ENCODE data around the gene MGAT2. TPM values are rescaled to one million over a fixed set of nuclear protein-coding genes. Genes with fewer than 3 reads are reported as not detected.
"Not testable (repeated sequence)": the region's sequence is repeated elsewhere in the genome, so short reads cannot be mapped to it uniquely, and the experiment has no call there.

Gene MGAT2
- total RNA-seq, 2 donors from 2014 or later: 24.0 to 45.9 TPM

DNA sequence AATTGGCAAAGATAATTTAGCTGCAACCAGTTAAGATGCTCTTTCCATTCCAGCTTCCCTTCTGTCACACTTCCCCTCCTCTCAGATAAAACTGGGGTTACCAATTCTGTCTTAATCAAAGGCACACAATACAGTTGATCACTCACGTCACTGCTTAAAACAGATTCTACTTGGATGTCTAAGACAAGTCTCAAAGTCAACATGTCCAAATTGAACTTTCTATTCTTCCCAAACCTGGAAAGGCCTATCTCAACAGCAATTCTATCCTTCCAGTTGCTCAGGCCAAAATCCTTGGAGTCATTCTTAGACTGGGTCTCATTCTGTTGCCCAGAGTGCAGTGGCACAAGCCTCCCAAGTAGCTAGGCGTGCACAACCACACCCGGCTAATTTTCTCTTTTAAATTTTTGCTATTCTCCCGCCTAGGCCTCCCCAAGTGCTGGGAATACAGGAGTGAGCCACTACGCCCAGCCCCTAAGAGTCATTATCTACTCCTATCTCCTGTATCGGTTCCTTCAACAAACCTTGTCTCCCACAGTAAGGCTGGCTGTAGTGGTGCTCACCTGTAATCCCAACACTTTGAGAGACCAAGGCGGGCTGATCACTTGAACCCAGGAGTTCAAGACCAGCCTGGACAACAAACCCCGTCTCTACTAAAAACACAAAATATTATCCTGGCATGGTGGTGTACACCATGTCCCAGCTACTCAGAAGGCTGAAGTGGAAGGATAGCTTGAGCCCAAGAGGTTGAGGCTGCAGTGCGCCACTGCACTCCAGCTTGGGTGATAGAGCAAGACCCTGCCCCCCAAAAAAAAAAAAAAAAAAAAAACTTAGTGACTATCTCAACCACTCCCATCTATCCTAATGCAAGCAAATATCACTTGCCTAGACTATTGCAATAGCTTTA, 39.1 kb upstream of the MGAT2 start:
- peaks cover 21 to 27% of the 10 kb centered on the region in 2 donors for H3K4me1 ChIP-seq (ENCODE audit: control insufficient read depth in 1 of 2, low read depth in 2 of 2)
- peaks cover 12% of the 10 kb centered on the region for H3K36me3 ChIP-seq
- DNase-seq (ENCODE audit: low spot score) (no peak), ATAC-seq (ENCODE audit: insufficient number of reproducible peaks, low FRiP score, low read depth) (no peak)
- no peaks in the 10 kb centered on the region for H3K9me3 ChIP-seq
- H3K27me3 ChIP-seq (replicated peaks; ENCODE audit: insufficient read depth): no peaks in the 10 kb centered on the region
- H3K4me3 ChIP-seq: no peak overlapping the region
- TF ChIP-seq, protein P1, sequence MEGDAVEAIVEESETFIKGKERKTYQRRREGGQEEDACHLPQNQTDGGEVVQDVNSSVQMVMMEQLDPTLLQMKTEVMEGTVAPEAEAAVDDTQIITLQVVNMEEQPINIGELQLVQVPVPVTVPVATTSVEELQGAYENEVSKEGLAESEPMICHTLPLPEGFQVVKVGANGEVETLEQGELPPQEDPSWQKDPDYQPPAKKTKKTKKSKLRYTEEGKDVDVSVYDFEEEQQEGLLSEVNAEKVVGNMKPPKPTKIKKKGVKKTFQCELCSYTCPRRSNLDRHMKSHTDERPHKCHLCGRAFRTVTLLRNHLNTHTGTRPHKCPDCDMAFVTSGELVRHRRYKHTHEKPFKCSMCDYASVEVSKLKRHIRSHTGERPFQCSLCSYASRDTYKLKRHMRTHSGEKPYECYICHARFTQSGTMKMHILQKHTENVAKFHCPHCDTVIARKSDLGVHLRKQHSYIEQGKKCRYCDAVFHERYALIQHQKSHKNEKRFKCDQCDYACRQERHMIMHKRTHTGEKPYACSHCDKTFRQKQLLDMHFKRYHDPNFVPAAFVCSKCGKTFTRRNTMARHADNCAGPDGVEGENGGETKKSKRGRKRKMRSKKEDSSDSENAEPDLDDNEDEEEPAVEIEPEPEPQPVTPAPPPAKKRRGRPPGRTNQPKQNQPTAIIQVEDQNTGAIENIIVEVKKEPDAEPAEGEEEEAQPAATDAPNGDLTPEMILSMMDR (IDR thresholded peaks at IDR 0.05): no peak
- no peak overlapping the region for H3K27ac ChIP-seq

DNA sequence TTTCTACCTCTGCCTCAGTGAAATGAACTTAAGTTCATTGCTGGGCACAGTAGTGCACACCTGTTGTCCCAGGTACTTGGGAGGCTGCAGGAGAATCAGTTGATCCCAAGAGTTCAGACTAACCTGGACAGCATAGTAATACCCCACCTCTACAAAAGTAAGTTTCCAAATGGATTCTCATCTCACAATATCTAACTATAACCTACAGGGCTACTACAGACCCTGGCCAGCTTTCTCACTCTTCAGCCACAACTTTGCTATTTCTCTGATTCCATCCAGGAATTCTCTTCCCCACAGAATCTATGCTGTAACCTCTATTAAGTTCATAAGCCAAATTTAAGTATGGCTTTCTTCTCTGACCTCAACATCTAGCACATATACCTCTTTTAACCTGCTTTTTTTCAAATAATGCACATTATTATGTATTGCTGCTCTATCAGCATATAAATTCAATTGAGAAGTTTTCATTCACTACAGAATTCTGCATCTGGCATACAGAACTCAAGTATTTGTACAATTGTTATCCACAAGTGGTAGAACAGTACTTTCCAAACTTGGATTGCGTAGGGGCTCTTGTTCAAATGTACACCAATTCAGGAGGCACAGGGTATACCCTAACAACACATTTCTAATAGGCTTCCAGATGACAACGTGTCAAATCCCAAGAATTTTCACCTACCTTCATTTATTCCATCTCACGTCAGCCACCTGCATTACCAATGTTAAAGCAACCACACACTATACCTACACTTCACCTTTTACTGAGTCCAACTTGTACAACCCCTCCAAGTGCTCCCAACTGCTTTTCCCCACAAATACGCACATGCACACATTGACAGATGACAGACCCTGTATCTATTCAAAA, 38.3 kb upstream of the MGAT2 start:
- ATAC-seq (ENCODE audit: insufficient number of reproducible peaks, low FRiP score, low read depth): no peak
- DNase-seq (ENCODE audit: low spot score): no peak

DNA sequence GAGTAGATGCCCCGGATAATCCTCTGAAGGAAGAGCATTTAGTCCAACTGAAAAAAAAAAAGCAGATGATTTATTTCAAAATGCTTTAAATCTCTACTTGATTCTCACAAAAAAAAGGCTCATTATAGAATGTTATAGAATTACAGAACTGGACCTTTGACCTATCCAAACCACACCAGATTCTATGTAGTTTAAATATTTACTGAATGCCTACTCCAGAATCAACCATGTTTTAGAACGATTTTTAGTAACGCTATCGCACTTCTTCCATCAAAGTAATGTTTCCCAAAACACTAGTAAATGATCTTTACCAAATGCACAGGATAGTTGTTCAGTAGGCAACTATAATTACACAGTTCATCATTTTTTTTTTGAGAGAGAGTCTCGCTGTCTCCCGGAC, 37.0 kb upstream of the MGAT2 start:
- H3K4me1 ChIP-seq (ENCODE audit: control insufficient read depth in 1 of 2, low read depth in 2 of 2): peaks cover 21 to 27% of the 10 kb centered on the region in 2 donors
- DNase-seq (ENCODE audit: low spot score) (no peak), ATAC-seq (ENCODE audit: insufficient number of reproducible peaks, low FRiP score, low read depth) (no peak)
- TF ChIP-seq, protein P1 (IDR thresholded peaks at IDR 0.05): no peak
- no peak overlapping the region for H3K4me3 ChIP-seq
- peaks cover 7% of the 10 kb centered on the region for H3K36me3 ChIP-seq
- H3K9me3 ChIP-seq: no peaks in the 10 kb centered on the region
- no peak overlapping the region for H3K27ac ChIP-seq
- no peaks in the 10 kb centered on the region for H3K27me3 ChIP-seq (replicated peaks; ENCODE audit: insufficient read depth)

More for the DNA sequence above, 38.3 kb upstream of the MGAT2 start:
- H3K36me3 ChIP-seq: peaks cover 7% of the 10 kb centered on the region
- TF ChIP-seq, protein P1 (IDR thresholded peaks at IDR 0.05): no peak
- no peaks in the 10 kb centered on the region for H3K9me3 ChIP-seq
- no peak overlapping the region for H3K27ac ChIP-seq
- no peak overlapping the region for H3K4me3 ChIP-seq
- H3K27me3 ChIP-seq (replicated peaks; ENCODE audit: insufficient read depth): no peaks in the 10 kb centered on the region
- H3K4me1 ChIP-seq (ENCODE audit: control insufficient read depth in 1 of 2, low read depth in 2 of 2): peaks cover 21 to 27% of the 10 kb centered on the region in 2 donors

DNA sequence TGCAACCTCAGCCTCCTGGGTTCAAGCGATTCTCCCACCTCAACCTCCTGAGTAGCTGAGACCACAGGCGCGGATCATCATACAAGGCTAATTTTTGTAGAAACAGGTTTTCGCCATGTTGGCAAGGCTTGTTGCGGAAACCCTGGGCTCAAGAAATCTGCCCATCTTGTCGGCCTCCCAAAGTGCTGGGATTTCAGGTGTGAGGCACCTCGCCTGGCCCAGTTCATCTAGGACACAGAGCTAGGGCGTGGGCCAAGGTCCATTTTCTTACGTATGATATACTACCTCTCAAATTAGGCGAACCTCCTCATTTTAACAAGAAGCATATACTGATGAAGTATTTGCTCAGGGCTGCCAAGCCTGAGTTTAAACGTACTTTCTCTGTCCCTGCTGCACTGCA, 36.5 kb upstream of the MGAT2 start:
- H3K4me3 ChIP-seq: no peak overlapping the region
- DNase-seq (ENCODE audit: low spot score): no peak
- no peak overlapping the region for H3K27ac ChIP-seq
- no peaks in the 10 kb centered on the region for H3K27me3 ChIP-seq (replicated peaks; ENCODE audit: insufficient read depth)
- peaks cover 7% of the 10 kb centered on the region for H3K36me3 ChIP-seq
- TF ChIP-seq, protein P1 (IDR thresholded peaks at IDR 0.05): no peak
- H3K4me1 ChIP-seq (ENCODE audit: control insufficient read depth in 1 of 2, low read depth in 2 of 2): peaks cover 21 to 27% of the 10 kb centered on the region in 2 donors
- no peaks in the 10 kb centered on the region for H3K9me3 ChIP-seq
- ATAC-seq (ENCODE audit: insufficient number of reproducible peaks, low FRiP score, low read depth): no peak

DNA sequence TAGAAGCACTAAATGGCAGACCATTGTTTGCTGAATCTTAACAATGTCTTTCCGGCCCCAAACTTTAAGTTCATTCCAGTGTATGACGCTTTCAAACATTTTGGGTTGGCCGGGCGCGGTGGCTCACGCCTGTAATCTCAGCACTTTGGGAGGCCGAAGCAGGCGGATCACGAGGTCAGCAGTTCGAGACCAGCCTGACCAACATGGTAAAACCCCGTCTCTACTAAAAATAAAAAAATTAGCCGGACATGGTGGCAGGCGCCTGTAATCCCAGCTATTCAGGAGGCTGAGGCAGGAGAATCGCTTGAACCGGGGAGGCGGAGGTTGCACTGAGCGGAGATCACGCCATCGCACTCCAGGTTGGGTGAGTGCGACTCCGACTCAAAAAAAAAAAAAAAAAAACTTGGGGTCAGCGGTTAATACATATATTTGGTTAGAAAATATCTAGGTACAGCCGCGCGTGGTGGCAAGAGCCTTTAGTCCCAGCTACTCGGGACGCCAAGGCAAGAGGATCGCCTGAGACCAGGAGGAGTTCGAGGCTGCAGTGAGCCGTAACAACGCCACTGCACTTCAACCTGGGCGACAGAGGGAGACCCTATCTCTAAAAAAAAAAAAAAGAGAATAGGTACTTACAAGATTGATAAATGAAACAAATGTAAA, 35.5 kb upstream of the MGAT2 start:
- H3K4me3 ChIP-seq: peak overlapping the region; percentile 95
- H3K4me1 ChIP-seq (ENCODE audit: control insufficient read depth in 1 of 2, low read depth in 2 of 2): peaks cover 21 to 27% of the 10 kb centered on the region in 2 donors
- not testable (repeated sequence) for H3K27me3 ChIP-seq (replicated peaks; ENCODE audit: insufficient read depth); DNase-seq (ENCODE audit: low spot score); ATAC-seq (ENCODE audit: insufficient number of reproducible peaks, low FRiP score, low read depth); H3K9me3 ChIP-seq; H3K36me3 ChIP-seq
- peak overlapping the region; percentile 89 for H3K27ac ChIP-seq
